Panc1 (cell line): ENCODE measurements around the gene KIF26A. TPM values are rescaled to one million over a fixed set of nuclear protein-coding genes. Genes with fewer than 3 reads are reported as not detected.

Source experiments
- ATAC-seq: fragments of 200-7000 bp; cut with Tn5 transposase; 2 replicates; pipeline ENCODE4 v1.9.1; 2020; ENCODE audit warnings: mild to moderate bottlenecking, moderate library complexity
- BruUV-seq: library from RNA; stranded (reverse); fragments of 400-500 nt; replicated peaks from 2 replicates; lab custom pipeline; 2021; lab: Mats Ljungman, UMichigan
- CTCF ChIA-PET: fragments of 300-600 bp; sonication (Branson Sonifier 250); formaldehyde crosslinking; loops from one replicate; lab custom pipeline; 2022; ENCODE audit warnings: antibody characterized with exemption; lab: Charles Lee
- POLR2A ChIA-PET: fragments of 300-600 bp; sonication (Branson Sonifier 250); formaldehyde crosslinking; loops from one replicate; lab custom pipeline; 2022; ENCODE audit warnings: antibody characterized with exemption; lab: Charles Lee
- DNase-seq: peaks from one replicate; pipeline ENCODE4 v3.0.0-alpha.2; 2010; ENCODE audit warnings: low read depth, low spot score
- H3K27ac ChIP-seq: 2 replicates; pipeline ENCODE4 v1.5.1; 2011; ENCODE audit warnings: mild to moderate bottlenecking, low read length, inconsistent platforms
- H3K27me3 ChIP-seq: fragments of 200-500 bp; sonication (Bioruptor generic); 2 replicates; pipeline ENCODE4 v1.6.0; 2014; ENCODE audit warnings: low read length, inconsistent platforms; ENCODE audit not compliant: control insufficient read depth, insufficient read depth
- H3K36me3 ChIP-seq: fragments of 200-500 bp; sonication (Bioruptor generic); 2 replicates; pipeline ENCODE4 v1.5.1; 2014; ENCODE audit warnings: inconsistent platforms, mild to moderate bottlenecking, low read length, moderate library complexity; ENCODE audit not compliant: control insufficient read depth, insufficient read depth
- H3K4me1 ChIP-seq: 2 replicates; pipeline ENCODE4 v1.5.1; 2011; ENCODE audit warnings: inconsistent platforms, mild to moderate bottlenecking, low read length, moderate library complexity; ENCODE audit not compliant: control insufficient read depth, insufficient read depth
- H3K4me3 ChIP-seq, 2 experiments: 2 replicates each; pipeline ENCODE4 v1.5.1; 2011 to 2012; ENCODE audit warnings: low read depth in 2 of 2, low read length in 2 of 2, mild to moderate bottlenecking in 2 of 2, inconsistent platforms in 1 of 2, moderate library complexity in 1 of 2
- H3K9me3 ChIP-seq: fragments of 200-500 bp; sonication (Bioruptor generic); 2 replicates; pipeline ENCODE4 v1.5.1; 2014; ENCODE audit warnings: low read depth, mild to moderate bottlenecking, inconsistent platforms, low read length, moderate library complexity; ENCODE audit not compliant: control insufficient read depth, insufficient read depth
- CTCF ChIP-seq: fragments of 450-650 bp; IDR thresholded peaks from 2 replicates; pipeline ENCODE4 v1.5.1; 2017; ENCODE audit warnings: mild to moderate bottlenecking
- POLR2AphosphoS5 ChIP-seq: IDR thresholded peaks from 2 replicates; pipeline ENCODE4 v1.6.1; 2012; ENCODE audit warnings: mild to moderate bottlenecking, low read depth, low read length, moderate library complexity
- REST ChIP-seq, 2 experiments: IDR thresholded peaks; 2 replicates each; pipeline ENCODE4 v1.6.1; 2011 to 2012; ENCODE audit warnings: low read depth in 2 of 2, control low read depth in 1 of 2, low read length in 1 of 2, mild to moderate bottlenecking in 1 of 2, moderate library complexity in 1 of 2; ENCODE audit not compliant: insufficient read depth in 1 of 2
- SIN3A ChIP-seq: IDR thresholded peaks from 2 replicates; pipeline ENCODE4 v1.6.1; 2012; ENCODE audit warnings: low read depth, mild to moderate bottlenecking, low read length, moderate library complexity, borderline replicate concordance; ENCODE audit not compliant: insufficient read depth
- TCF7L2 ChIP-seq: IDR thresholded peaks from 2 replicates; pipeline ENCODE4 v1.6.1; 2011; ENCODE audit warnings: mild to moderate bottlenecking, low read depth, low read length, inconsistent platforms
- in situ Hi-C: cut with HindIII; loops from 2 replicates; pipeline ENCODE4 v1.10.0; 2016; ENCODE audit warnings: low sequenced_read_pairs, low pct_unique_long_range_greater_than_20kb
- intact Hi-C: fragments of 100-400 bp; cut with micrococcal nuclease; formaldehyde crosslinking; loops from one replicate; pipeline ENCODE4 v1.10.0; 2022; ENCODE audit not compliant: unreplicated experiment
- total RNA-seq: library from RNA; stranded (reverse); gene quantifications from one replicate; pipeline ENCODE4 v1.2.1, GENCODE V29; 2021; ENCODE audit not compliant: unreplicated experiment

KIF26A gene
- total RNA-seq, 1 experiment from 2014 or later: 4.4 TPM

- DNase-seq: no peak
- ChIA-PET POLR2A (no interaction called here), CTCF (no interaction called here)
- in situ Hi-C loops (no loop called here), intact Hi-C loops (no loop called here)
- Histone ChIP-seq H3K36me3 (no peaks in the 10 kb centered on the region), H3K4me3 (no peak overlapping the region), H3K27me3 (no peaks in the 10 kb centered on the region), H3K9me3 (no peaks in the 10 kb centered on the region), H3K4me1 (no peaks in the 10 kb centered on the region), H3K27ac (no peak overlapping the region)
- TF ChIP-seq CTCF (no peak), REST (IDR thresholded peaks at IDR 0.05; ENCODE audit: insufficient read depth in 1 of 2, low read depth in 2 of 2, low read length in 1 of 2) (no peak), TCF7L2 (no peak), POLR2AphosphoS5 (no peak), SIN3A (no peak)
- no TSS peak for BruUV-seq
- ATAC-seq: no peak
Observed at GRCh38 chr14:104158827-104159798, 20.7 kb downstream of the KIF26A start.

DNA sequence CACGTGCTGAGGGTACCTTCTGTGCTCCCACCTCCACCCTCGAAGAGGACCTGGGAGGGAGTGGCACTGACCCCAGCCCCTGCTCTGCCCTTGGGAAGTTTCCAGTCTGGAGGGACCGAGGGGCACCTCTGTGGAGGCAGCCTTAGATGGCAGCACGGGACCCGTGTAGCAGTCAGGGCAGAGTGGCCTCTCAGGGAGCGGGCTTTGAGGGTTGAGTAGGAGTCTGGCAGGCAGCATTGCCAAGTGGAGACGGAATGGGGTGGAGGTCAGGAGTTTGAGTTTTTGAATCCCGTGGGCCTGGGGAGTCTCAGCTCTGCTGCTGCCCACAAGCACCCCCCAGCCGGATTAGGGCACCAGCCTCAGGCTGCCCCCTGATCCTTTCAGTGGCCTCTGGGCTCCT is 21.6 kb downstream of the KIF26A start:
- ATAC-seq (no peak), DNase-seq (no peak)
- intact Hi-C loops (no loop called here), in situ Hi-C loops (no loop called here)
- ChIA-PET POLR2A (no interaction called here), CTCF (no interaction called here)
- Histone ChIP-seq H3K36me3 (no peaks in the 10 kb centered on the region), H3K4me3 (no peak overlapping the region), H3K9me3 (no peaks in the 10 kb centered on the region), H3K27ac (no peak overlapping the region), H3K27me3 (no peaks in the 10 kb centered on the region), H3K4me1 (no peaks in the 10 kb centered on the region)
- BruUV-seq: no TSS peak
- no peak for TF ChIP-seq TCF7L2
- TF ChIP-seq REST (IDR thresholded peaks at IDR 0.05; ENCODE audit: insufficient read depth in 1 of 2, low read depth in 2 of 2, low read length in 1 of 2): no peak
- TF ChIP-seq CTCF: no peak
